HuH-7 (cell line): ENCODE results near the gene ARCN1.

Experiments used
- DNase-seq: peaks from one replicate; pipeline ENCODE4 v3.0.0; 2011; ENCODE audit warnings: low spot score

ARCN1 gene

DNA sequence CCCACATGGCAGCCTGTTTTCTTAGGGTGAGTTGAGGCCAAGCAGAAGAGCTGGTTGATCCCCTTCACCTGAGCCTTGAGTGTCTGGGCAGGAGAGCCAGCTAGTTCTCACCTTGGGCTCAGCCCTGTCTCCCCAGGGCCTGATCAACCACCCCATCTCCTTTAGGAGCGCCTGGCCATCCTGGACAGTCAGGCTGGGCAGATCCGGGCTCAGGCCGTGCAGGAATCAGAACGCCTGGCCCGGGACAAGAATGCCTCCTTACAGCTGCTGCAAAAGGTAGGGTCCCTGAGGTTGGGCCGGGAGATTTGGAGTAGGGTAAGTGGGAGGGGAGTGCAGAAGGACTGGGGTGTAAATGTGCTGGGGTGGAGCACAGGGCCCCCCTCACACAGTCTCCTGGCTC is 66.5 kb downstream of the ARCN1 start:
- no peak for DNase-seq

DNA sequence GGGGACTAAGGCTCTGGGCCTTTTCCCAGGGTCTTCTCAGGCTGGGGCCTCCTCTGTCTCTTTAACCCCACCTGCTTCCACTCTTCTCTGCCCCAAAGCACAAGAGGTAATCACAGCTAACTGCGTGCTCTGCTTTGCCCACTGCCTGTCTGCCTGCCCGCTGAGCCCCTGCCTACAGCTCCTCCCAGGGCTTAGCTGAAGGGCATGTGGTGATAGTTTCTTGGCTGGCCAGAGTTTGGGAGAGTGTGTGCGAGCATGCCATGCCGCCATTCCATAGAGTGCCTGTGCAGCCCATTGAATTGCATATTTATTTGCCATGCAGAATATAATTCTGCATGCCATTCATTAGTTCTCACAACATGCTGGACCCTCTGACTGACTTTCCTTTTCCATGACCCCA is 67.7 kb downstream of the ARCN1 start:
- no peak for DNase-seq

DNA sequence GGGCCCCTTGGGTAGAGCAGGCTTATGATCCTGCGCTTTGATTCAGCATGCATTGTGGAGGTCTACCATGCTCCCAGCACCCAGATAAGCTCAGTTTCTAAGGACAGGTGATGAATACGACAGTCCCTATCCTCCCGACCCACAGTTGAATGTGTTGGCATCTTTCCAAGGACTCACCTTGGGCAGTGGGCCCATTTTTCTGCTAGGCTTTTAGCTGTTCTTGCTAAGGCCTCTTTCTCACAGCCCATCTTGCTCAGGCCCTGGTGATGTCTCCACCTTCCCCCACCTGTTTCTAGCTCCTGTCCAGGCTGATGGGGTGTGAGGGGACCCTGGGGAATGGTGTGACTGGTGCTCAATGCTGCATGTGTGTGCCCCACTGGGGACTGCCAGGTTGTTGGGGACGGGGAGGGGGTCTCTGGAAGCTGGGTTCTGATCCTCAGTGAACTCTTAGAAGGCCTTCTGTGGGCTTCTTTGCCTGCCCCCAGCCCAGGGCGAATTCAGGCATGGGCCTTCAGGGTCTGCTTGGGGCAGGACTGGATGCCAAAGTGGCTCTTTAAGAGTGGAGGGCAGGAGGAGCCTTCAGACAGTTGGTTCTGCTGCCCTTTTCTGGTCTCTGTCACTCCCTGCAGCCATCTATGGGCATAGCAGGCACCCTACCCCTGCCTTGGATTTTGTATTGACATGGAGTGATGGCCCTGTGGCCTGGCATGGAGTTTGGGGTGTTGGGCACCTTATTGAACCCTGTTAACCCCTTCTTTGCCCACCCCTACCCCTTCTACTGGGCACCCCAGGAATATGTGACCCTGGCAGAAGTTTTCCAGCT is 68.3 kb downstream of the ARCN1 start:
- DNase-seq = no peak

DNA sequence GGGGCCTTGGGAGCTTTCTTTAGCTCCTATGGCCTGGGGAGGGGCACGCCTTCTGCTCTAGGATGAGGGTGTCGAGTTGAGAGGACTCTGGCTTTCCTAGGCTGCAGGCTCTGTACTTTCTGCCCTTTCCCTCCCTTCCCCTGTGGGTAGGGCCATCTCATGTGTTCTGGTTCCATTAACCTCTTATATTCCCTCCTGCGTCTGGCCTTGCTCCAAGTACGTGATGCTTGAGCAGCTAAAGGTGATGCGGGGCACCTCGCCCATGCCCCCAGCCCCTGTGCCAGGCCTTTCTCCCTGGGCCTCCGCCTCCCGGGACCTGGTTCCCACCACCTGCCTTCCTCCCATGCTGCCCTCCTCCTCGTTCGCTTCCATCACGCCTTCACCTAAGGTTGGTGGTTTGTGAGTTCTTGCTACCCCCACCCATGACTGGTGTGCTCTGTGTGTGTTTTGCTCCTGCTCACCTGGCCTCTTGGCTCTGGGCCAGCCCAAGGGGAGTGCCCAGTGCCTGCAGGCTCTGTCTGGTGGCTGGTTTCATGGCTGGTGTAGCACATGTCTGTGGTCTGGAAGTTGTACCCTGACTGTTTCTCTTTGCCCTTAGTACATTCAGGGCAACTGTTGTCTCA is 69.3 kb downstream of the ARCN1 start:
- no peak for DNase-seq

DNA sequence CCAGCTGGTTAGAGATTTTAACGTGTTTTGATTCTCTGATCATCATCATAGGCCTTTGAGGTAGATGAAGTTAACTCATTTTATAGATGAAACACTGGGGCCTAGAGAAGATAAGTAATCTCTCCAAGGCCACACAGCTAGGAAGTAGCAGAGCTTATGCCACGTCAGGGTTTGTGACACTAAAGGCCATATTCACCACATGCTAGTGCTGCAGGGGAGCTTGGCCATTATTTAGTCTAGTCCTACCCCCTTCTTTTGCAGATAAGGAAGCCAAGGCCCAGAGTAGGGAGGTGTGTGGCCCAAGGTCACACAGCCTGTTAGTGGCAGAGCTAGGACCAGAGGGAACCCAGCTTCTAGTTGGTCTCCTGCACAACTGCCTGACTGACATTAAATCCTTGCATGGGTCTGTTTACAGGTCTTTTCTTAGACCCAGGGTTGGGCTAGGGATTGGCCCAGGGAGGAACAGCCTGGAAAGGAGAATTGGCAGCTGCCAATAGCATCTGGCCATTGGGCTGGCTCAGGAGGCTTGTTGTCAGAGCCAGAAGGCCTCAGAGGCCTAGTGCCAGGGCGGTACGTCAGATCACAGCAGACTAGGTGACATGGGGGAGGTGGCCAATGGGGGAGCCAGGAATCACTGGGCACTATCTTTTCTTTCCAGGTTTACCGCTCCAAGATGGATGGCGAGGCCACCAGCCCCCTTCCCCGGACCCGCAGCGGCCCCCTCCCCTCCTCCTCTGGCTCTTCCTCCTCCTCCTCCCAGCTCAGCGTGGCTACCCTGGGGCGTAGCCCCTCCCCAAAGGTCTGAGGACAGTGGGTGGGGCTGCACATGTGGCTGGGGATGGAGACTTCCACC is 71.2 kb downstream of the ARCN1 start:
- no peak for DNase-seq

DNA sequence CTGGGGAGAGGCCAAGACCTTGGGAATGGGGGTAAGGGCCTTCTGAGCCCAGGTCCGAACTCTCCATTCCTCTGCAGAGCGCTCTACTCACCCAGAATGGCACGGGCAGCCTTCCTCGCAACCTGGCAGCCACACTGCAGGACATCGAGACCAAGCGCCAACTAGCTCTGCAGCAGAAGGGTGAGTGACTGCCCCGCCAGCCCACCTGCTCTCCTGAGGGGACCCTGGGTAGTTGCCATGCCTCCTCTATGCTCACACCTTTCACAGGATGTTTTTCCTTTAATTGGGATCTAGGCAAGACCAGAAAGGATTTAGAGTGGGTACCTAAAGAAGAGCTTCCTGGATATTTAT is 71.8 kb downstream of the ARCN1 start:
- no peak for DNase-seq

DNA sequence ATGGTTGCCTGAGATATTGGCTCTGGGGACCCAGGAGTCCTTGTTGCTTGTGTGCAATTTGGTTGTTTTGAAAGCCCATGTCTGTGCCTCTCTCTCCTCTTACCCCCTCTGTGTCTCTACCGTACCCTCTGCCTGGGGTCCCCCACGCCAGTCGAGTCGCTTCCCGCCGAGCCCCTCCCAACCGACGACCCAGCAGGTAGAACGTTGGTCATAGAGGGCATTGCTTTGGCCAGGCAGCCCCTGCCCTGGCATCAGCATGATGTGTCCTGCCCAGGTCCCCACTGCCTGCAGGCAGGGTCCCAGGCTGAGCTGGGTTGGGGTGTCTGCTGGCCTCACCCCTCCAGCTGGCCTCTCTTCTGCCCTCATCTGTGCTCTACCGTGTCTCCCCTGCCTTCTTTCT is 72.3 kb downstream of the ARCN1 start:
- DNase-seq = no peak

DNA sequence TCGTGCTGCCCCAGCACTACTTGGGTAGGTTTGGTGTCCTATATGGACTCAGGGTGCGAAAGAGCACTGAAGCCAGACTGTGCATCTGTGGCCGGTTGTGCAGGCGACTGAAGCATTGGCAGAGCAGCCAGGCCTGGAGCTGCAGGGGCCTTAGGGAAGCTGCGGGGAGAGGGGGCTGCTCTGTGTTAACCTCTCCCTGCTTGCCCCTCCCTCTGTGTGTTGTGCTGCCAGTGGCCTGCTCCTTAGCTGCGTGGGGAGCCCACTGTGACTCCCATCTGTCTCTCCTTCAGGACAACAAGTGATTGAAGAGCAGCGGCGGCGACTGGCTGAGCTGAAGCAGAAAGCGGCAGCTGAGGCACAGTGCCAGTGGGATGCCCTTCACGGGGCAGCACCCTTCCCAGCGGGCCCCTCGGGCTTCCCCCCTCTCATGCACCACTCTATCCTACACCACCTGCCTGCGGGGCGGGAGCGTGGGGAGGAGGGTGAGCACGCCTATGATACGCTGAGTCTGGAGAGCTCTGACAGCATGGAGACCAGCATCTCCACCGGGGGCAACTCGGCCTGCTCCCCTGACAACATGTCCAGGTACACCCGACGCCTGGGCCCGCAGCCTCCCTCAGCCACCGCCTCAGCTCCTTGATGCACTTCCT is 73.0 kb downstream of the ARCN1 start:
- no peak for DNase-seq

DNA sequence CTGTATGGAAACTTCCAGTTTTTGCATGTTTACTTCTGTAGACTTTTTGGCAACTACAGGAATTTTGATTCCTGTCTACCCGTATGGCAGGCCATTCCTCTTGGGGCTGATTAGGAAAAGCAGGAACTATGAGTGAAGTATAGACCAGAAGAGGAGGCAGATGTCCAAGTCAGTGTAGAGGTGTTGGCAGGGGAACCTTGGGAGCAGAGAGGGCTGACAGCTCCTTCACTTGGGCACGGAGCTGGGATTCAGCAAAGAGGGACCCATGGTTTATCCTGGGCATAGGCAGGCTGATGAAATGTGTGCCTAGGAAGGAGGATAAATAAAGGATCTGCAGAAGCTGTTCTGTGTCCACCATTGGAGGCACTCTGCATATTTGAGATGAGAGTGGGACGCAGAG is 74.2 kb downstream of the ARCN1 start:
- no peak for DNase-seq

DNA sequence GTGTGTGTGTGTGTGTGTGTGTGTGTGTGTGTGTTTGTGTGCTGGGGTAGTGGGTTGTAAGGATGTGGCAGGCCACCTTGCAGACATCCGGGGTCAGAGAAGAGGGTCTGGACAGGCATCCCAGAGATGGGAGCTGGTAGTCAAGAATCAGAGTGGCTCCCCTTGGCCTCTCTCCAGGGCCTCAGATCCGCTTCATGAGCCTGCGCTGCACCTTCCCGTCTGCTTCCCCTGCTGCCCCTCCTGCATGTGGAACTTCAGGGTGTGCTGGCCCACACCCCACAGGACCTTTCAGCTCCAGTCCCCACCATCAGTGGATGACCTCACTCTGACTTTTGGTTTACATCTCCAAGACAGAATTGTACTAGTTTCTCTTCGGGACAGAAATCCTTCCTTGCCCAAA is 76.1 kb downstream of the ARCN1 start:
- DNase-seq = no peak

DNA sequence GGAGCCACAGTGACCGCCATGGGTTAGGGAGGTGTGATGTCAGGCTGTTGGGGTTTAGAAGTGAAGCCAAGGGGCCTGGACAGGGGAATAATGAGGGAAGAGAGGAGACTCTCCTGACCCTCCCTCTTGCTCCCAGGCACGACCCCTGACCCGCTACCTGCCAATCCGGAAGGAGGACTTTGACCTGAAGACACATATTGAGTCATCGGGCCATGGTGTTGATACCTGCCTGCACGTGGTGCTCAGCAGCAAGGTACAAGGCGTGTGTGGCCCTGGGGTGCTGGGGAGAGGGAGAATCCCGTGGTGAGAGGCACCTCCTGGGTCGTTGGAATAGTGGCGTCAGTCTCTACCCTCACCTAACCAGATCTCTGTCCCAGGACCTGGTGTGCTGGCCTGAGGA is 77.7 kb downstream of the ARCN1 start:
- DNase-seq = no peak

DNA sequence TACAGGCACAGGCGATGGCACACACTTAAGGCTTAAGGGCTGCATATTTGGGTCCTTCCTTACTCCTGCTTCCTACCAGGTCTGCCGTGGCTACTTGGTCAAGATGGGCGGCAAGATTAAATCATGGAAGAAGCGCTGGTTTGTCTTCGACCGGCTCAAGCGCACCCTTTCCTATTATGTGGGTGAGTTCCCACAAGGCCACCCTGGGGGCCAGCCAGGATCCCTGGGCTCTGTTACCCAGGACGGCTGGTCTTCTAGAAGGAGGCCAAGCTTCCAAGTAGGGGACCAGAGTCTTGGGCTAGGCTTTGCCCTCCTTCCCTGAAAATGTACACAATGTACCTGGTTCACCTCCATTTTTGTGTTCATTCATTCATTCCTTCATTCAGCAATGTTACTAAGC is 78.2 kb downstream of the ARCN1 start:
- no peak for DNase-seq

DNA sequence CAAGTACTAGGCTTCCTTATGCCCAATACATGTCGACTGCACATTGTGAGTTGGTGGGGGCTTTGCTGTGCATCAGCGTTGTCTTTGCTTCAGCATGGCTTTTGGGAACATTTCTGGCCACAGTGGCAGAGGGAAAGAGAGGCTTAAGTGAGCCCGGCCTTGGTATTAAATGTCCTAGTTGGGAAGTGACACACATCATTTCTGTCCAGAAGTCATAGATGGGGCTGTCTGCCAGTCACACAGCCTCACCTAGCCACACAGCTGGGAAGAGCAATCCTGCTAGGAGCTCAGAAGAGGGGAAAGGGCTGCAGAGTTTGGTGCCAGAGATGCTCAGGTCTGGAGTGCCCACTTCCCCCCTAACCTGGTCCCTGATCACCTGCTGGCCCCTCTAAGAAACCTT is 79.6 kb downstream of the ARCN1 start:
- no peak for DNase-seq
